ENCODE data around the gene BICRAL. TPM values are rescaled to one million over a fixed set of nuclear protein-coding genes. Genes with fewer than 3 reads are reported as not detected.

The BICRAL gene
- total RNA-seq, 1 donor from 2014 or later = 6.2 TPM

DNA sequence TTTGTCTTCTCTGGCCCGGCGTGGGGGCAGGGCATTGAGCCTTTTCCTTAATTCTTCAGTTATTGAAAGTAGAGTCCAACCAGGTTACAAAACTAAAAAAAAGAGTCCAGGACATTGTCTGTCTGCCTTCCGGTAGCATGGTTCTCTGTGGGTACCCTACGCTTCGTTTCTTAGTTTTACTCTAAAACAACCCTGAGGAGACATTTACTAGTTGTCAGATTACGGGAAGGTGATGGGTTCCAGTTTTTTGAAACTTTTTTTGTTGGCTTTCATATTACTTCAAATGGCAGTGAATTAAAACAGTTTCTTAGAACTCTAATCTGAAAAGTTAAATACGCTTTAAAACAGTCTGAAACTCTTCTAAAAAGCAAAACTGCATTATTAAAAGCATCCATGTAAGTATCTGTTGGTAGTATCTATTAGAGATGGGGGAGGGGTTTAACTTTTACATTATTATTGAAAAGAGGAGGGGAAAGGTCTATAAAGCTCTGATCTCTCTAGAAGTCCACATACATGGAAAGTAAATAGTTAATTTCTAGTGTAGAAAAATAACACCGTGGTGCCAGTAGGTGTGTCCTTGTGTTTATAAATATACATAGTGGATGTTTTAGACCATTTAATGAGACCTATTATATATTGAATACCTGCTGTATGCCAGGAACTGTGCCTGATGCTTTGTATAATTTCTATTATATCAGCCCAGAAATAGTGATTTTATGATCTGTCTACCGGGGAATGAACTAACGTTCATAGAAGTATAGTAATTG is 2.2 kb downstream of the BICRAL start:
- Mint-ChIP-seq H3K4me3 (no peak overlapping the region), H3K27me3 (ENCODE audit: low read depth) (peaks cover 5% of the 10 kb centered on the region), H3K9me3 (no peaks in the 10 kb centered on the region), H3K27ac (ENCODE audit: unreplicated experiment) (peak overlapping the region; percentile 99), H3K4me1 (peaks cover 14% of the 10 kb centered on the region), H3K36me3 (ENCODE audit: low read depth) (peaks cover 6% of the 10 kb centered on the region)
- TF ChIP-seq, protein P1, sequence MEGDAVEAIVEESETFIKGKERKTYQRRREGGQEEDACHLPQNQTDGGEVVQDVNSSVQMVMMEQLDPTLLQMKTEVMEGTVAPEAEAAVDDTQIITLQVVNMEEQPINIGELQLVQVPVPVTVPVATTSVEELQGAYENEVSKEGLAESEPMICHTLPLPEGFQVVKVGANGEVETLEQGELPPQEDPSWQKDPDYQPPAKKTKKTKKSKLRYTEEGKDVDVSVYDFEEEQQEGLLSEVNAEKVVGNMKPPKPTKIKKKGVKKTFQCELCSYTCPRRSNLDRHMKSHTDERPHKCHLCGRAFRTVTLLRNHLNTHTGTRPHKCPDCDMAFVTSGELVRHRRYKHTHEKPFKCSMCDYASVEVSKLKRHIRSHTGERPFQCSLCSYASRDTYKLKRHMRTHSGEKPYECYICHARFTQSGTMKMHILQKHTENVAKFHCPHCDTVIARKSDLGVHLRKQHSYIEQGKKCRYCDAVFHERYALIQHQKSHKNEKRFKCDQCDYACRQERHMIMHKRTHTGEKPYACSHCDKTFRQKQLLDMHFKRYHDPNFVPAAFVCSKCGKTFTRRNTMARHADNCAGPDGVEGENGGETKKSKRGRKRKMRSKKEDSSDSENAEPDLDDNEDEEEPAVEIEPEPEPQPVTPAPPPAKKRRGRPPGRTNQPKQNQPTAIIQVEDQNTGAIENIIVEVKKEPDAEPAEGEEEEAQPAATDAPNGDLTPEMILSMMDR (conservative IDR thresholded peaks at IDR 0.05) = no peak
- no peak for DNase-seq (ENCODE audit: low read depth, low spot score)

DNA sequence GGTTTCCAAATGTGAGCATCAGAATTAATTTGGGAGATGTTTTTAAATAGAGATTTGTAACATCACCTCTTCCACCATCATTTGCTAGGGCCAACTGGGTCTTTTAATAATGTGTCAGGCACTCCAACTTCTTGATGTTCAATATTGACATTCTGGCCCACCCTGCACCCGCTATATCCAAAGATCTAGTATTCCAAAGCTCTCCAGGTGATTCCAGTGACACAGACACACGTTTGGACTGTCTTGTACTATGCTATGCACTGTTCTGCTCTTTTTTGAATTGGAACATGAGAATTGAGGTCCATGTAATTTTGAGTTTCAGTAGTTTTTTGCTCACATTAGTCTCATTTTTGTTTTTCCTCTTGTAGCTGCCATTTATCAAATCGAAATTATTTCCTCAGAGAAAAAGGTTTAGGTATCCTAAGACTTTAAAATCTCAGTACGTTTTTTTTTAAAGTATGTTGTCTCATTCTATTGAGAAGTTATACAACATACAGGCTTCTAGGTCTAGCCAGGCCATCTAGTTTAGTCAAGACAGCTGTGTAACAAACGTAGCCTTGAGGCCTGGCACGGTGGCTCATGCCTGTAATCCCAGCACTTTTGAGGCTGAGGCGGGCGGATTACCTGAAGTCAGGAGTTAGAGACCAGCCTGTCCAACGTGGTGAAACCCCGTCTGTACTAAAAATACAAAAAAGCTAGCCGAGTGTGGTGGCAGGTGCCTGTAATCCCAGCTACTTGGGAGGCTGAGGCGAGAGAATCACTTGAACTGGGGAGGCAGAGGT is 3.1 kb downstream of the BICRAL start:
- peak overlapping the region; percentile 99 for H3K27ac Mint-ChIP-seq (ENCODE audit: unreplicated experiment)
- H3K4me1 Mint-ChIP-seq = peaks cover 18% of the 10 kb centered on the region
- DNase-seq (ENCODE audit: low read depth, low spot score) = no peak
- TF ChIP-seq, protein P1 (conservative IDR thresholded peaks at IDR 0.05) = no peak
- peaks cover 6% of the 10 kb centered on the region for H3K36me3 Mint-ChIP-seq (ENCODE audit: low read depth)
- H3K9me3 Mint-ChIP-seq = no peaks in the 10 kb centered on the region
- peaks cover 5% of the 10 kb centered on the region for H3K27me3 Mint-ChIP-seq (ENCODE audit: low read depth)
- H3K4me3 Mint-ChIP-seq = no peak overlapping the region

DNA sequence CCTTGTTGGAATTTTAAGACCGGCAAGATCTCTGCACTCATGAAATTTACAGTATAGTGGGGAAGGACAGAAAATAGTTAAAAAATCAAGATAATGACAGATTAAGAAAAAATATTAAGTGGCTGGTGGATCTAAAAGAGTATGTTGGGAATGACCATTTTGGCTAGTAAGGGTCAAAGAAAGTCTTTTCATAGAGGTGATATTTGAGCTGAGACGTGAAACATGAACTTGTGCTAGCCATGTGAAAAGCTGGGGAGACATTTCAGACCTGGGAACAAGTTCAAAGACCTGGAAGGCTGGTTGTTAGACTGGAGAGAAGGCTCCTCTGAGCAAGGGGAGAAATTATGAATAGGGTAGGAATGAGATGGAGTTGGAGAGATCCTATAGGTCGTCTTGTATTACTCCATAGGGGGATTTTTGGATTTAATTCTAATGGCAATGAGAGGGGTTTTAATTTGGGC is 4.7 kb downstream of the BICRAL start:
- Mint-ChIP-seq H3K4me3 (no peak overlapping the region), H3K36me3 (ENCODE audit: low read depth) (peaks cover 6% of the 10 kb centered on the region), H3K9me3 (no peaks in the 10 kb centered on the region), H3K4me1 (peaks cover 24% of the 10 kb centered on the region), H3K27ac (ENCODE audit: unreplicated experiment) (no peak overlapping the region), H3K27me3 (ENCODE audit: low read depth) (no peaks in the 10 kb centered on the region)
- DNase-seq (ENCODE audit: low read depth, low spot score) = no peak
- TF ChIP-seq, protein P1 (conservative IDR thresholded peaks at IDR 0.05) = peak; percentile 15

DNA sequence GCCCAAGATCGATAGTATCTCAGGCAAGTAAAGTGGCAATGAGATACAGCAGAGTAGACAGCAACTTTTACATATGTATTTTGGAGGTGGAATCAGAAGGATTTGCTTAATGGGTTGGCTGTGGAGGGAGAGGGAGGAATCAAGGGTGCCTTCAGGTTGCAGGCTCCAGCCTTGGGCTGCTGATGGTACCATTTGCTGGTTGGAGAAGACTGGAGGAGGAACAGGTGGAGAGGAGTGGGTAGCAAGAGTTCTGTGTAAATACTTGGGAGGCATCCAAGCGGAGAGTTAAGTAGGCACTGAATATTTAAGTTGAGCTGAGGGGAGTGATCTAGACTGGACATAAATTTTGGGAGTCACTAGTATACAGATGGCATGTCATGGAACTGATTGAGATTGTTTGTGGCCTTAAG is 5.2 kb downstream of the BICRAL start:
- Mint-ChIP-seq H3K36me3 (ENCODE audit: low read depth) (peaks cover 6% of the 10 kb centered on the region), H3K27ac (ENCODE audit: unreplicated experiment) (no peak overlapping the region), H3K4me1 (peaks cover 24% of the 10 kb centered on the region), H3K27me3 (ENCODE audit: low read depth) (no peaks in the 10 kb centered on the region), H3K9me3 (no peaks in the 10 kb centered on the region), H3K4me3 (no peak overlapping the region)
- TF ChIP-seq, protein P1 (conservative IDR thresholded peaks at IDR 0.05) = no peak
- no peak for DNase-seq (ENCODE audit: low read depth, low spot score)

DNA sequence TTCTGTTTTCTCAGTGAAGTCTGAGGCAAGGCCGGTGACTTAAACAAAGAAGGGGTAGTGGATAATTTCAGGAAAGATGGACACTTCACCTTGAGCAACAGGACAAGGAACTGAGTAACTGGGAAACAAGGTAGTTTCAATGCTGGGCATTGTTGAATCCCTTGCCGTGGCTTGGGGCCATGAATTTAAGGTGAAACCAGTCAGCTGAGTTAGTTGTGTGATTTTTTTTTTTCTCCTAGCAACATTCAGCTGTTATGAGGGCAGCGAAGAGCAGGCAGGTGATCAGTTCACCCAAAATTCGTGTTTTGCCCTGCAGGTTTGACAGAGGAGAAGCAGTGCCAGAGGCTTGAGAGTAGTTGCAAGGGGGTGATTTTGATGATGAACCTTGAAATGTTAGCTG is 6.8 kb downstream of the BICRAL start:
- no peak for DNase-seq (ENCODE audit: low read depth, low spot score)
- Mint-ChIP-seq H3K9me3 (no peaks in the 10 kb centered on the region), H3K36me3 (ENCODE audit: low read depth) (peaks cover 6% of the 10 kb centered on the region), H3K4me3 (peak overlapping the region; percentile 8), H3K27ac (ENCODE audit: unreplicated experiment) (no peak overlapping the region), H3K27me3 (ENCODE audit: low read depth) (no peaks in the 10 kb centered on the region), H3K4me1 (peaks cover 24% of the 10 kb centered on the region)
- TF ChIP-seq, protein P1 (conservative IDR thresholded peaks at IDR 0.05) = no peak
